Fibroblast of lung (primary cell): ENCODE results near the gene HOXB5. TPM values are rescaled to one million over a fixed set of nuclear protein-coding genes. Genes with fewer than 3 reads are reported as not detected.

Experiments
- DNase-seq, 2 donors: peaks; one replicate each; pipeline versions ENCODE4 v3.0.0 to v3.0.0-alpha.2; 2010; ENCODE audit warnings: low read depth in 2 of 2
- H2AFZ ChIP-seq: 2 replicates; pipeline ENCODE4 v1.5.1; 2012; ENCODE audit warnings: low read length, control low read depth, inconsistent platforms
- H3K27ac ChIP-seq: 2 replicates; pipeline ENCODE4 v1.5.1; 2011; ENCODE audit warnings: low read length, control low read depth; ENCODE audit not compliant: insufficient read depth
- H3K27me3 ChIP-seq: 2 replicates; pipeline ENCODE4 v1.5.1; 2011; ENCODE audit warnings: mild to moderate bottlenecking, low read length; ENCODE audit not compliant: control insufficient read depth, insufficient read depth
- H3K36me3 ChIP-seq: 2 replicates; pipeline ENCODE4 v1.5.1; 2011; ENCODE audit warnings: low read length; ENCODE audit not compliant: control insufficient read depth, insufficient read depth
- H3K4me1 ChIP-seq: 2 replicates; pipeline ENCODE4 v1.5.1; 2011; ENCODE audit warnings: low read length; ENCODE audit not compliant: control insufficient read depth, insufficient read depth; ENCODE audit errors: extremely low read depth
- H3K4me2 ChIP-seq: 2 replicates; pipeline ENCODE4 v1.5.1; 2011; ENCODE audit warnings: low read length, control low read depth; ENCODE audit not compliant: insufficient read depth; ENCODE audit errors: extremely low read depth
- H3K4me3 ChIP-seq, 4 experiments: fragments of 200-600 bp in 1 of 4; sonication (generic) in 1 of 4; replicated peaks in 1 of 4; 2 replicates each; pipeline ENCODE4 v1.5.1; 2011 to 2016; ENCODE audit warnings: low read length in 4 of 4, low read depth in 3 of 4, mild to moderate bottlenecking in 3 of 4, control low read depth in 2 of 4, inconsistent platforms in 1 of 4, mixed read lengths in 1 of 4; ENCODE audit not compliant: insufficient read depth in 1 of 4; ENCODE audit errors: control extremely low read depth in 1 of 4
- H3K79me2 ChIP-seq: 2 replicates; pipeline ENCODE4 v1.5.1; 2012; ENCODE audit warnings: mild to moderate bottlenecking, low read length, inconsistent platforms; ENCODE audit not compliant: control insufficient read depth, insufficient read depth
- H3K9ac ChIP-seq: 2 replicates; pipeline ENCODE4 v1.5.1; 2011; ENCODE audit warnings: mild to moderate bottlenecking, low read length, control low read depth; ENCODE audit not compliant: insufficient read depth
- H3K9me3 ChIP-seq: 2 replicates; pipeline ENCODE4 v1.5.1; 2012; ENCODE audit warnings: low read depth, low read length; ENCODE audit not compliant: control insufficient read depth, insufficient read depth
- H4K20me1 ChIP-seq: 2 replicates; pipeline ENCODE4 v1.5.1; 2011; ENCODE audit warnings: low read length; ENCODE audit not compliant: control insufficient read depth, insufficient read depth; ENCODE audit errors: extremely low read depth
- EZH2 ChIP-seq: IDR thresholded peaks from 2 replicates; pipeline ENCODE4 v1.5.1; 2012; ENCODE audit warnings: low read length, control low read depth, mild to moderate bottlenecking; ENCODE audit errors: missing control alignments
- polyA plus RNA-seq, 2 donors: library from polyadenylated mRNA; depleted of rRNA in 1 of 2; stranded (reverse) in 1 of 2; unstranded in 1 of 2; fragments of >200 nt; gene quantifications; 2 replicates each; pipeline ENCODE4 v1.2.1, GENCODE V29; 2011 to 2012; ENCODE audit warnings: missing spikeins in 1 of 2
- total RNA-seq: library from RNA; depleted of rRNA; stranded (reverse); fragments of >200 nt; gene quantifications from 2 replicates; pipeline ENCODE4 v1.2.1, GENCODE V29; 2014
- TF ChIP-seq, protein P1 (sequence below), 2 donors: IDR thresholded peaks in 1 of 2; conservative IDR thresholded peaks in 1 of 2; 1 replicate in 1 of 2; 2 replicates in 1 of 2; pipeline ENCODE4 v1.5.1; 2011 to 2012; ENCODE audit warnings: low read length in 2 of 2, control low read depth in 1 of 2, inconsistent platforms in 1 of 2, low read depth in 1 of 2, mild to moderate bottlenecking in 1 of 2

The HOXB5 gene
- total and polyA plus RNA-seq, 2 donors (not counting 1 experiment from before 2014, with no cell fraction given) = 2.1 to 9.4 TPM

- DNase-seq = peak; percentile 29 to 51
Measured at GRCh38 chr17:48549281-48549630, 44.3 kb downstream of the HOXB5 start.

GRCh38 chr17:48548523-48549280 is 44.9 kb downstream of the HOXB5 start:
- Histone ChIP-seq H3K27ac (peak overlapping the region; percentile 97), H3K27me3 (no peaks in the 10 kb centered on the region), H3K9ac (no peak overlapping the region), H3K79me2 (peaks cover 90% of the 10 kb centered on the region), H3K4me2 (peak overlapping the region; percentile 37), H3K4me1 (peaks cover 42% of the 10 kb centered on the region), H3K36me3 (peaks cover 16% of the 10 kb centered on the region), H3K9me3 (no peaks in the 10 kb centered on the region), H4K20me1 (no peaks in the 10 kb centered on the region), H2AFZ (no peak overlapping the region), H3K4me3 (peak overlapping the region in 2 of 4 experiments; percentile 26 to 90)
- TF ChIP-seq EZH2 = no peak
- TF ChIP-seq, protein P1, sequence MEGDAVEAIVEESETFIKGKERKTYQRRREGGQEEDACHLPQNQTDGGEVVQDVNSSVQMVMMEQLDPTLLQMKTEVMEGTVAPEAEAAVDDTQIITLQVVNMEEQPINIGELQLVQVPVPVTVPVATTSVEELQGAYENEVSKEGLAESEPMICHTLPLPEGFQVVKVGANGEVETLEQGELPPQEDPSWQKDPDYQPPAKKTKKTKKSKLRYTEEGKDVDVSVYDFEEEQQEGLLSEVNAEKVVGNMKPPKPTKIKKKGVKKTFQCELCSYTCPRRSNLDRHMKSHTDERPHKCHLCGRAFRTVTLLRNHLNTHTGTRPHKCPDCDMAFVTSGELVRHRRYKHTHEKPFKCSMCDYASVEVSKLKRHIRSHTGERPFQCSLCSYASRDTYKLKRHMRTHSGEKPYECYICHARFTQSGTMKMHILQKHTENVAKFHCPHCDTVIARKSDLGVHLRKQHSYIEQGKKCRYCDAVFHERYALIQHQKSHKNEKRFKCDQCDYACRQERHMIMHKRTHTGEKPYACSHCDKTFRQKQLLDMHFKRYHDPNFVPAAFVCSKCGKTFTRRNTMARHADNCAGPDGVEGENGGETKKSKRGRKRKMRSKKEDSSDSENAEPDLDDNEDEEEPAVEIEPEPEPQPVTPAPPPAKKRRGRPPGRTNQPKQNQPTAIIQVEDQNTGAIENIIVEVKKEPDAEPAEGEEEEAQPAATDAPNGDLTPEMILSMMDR (conservative IDR thresholded peaks at IDR 0.05 in 1 of 2, IDR thresholded peaks at IDR 0.05 in 1 of 2; ENCODE audit: low read depth in 1 of 2, low read length in 2 of 2) = no peak
- DNase-seq = no peak

More at GRCh38 chr17:48549281-48549630, 44.3 kb downstream of the HOXB5 start:
- H4K20me1 ChIP-seq = no peaks in the 10 kb centered on the region
- H3K27me3 ChIP-seq = no peaks in the 10 kb centered on the region
- no peak overlapping the region for H3K9ac ChIP-seq
- peaks cover 45% of the 10 kb centered on the region for H3K4me1 ChIP-seq
- H3K27ac ChIP-seq = peak overlapping the region; percentile 97
- no peak for TF ChIP-seq EZH2
- TF ChIP-seq, protein P1 (conservative IDR thresholded peaks at IDR 0.05 in 1 of 2, IDR thresholded peaks at IDR 0.05 in 1 of 2; ENCODE audit: low read depth in 1 of 2, low read length in 2 of 2) = no peak
- H2AFZ ChIP-seq = no peak overlapping the region
- H3K36me3 ChIP-seq = peaks cover 18% of the 10 kb centered on the region
- H3K4me3 ChIP-seq = peak overlapping the region in 2 of 4 experiments; percentile 6 to 26
- H3K9me3 ChIP-seq = no peaks in the 10 kb centered on the region
- H3K79me2 ChIP-seq = peaks cover 90% of the 10 kb centered on the region
- peak overlapping the region; percentile 37 for H3K4me2 ChIP-seq

DNA sequence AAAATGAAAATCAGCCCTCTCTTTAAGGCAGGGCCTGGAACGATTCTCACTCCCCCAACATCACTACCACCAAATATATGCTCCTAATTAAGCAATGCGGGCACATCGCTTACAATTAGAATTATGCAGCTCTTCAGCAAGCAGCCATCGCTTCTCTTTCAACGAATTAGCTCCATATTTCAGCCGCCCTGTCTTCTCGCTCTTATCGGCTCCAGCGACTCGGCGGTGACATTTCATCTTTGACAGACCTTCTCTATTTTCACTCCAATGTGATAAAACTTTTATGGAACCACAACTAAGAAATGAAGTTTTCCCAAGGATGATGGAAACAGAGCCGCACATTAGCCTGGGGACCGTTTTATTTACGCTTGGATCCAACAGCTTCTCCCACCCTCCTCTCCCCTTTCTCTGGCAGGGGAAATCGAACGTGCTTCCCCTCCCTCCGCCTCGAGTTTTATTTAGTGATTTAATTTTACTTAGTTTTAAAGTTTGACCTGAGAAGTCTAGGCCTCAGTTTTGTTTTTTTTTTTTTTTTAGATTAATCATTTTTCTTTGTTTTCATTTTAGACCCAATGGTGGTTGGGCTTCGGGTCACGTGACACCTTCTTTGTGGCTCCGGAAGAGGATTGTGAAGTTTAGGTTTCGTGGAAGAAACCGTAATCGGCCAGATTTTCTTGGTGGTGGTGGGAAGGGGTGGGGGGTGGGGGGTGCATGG is 45.6 kb downstream of the HOXB5 start:
- Histone ChIP-seq H3K36me3 (peaks cover 20% of the 10 kb centered on the region), H3K9me3 (no peaks in the 10 kb centered on the region), H3K4me1 (peaks cover 40% of the 10 kb centered on the region), H3K9ac (peak overlapping the region; percentile 37), H3K27ac (peak overlapping the region; percentile 97), H3K4me3 (peak overlapping the region; percentile 20 to 90 (median 40)), H3K4me2 (peak overlapping the region; percentile 94), H3K27me3 (no peaks in the 10 kb centered on the region), H2AFZ (no peak overlapping the region), H4K20me1 (no peaks in the 10 kb centered on the region), H3K79me2 (peaks cover 90% of the 10 kb centered on the region)
- peak; percentile 81 to 94 for DNase-seq
- no peak for TF ChIP-seq EZH2
- TF ChIP-seq, protein P1 (conservative IDR thresholded peaks at IDR 0.05 in 1 of 2, IDR thresholded peaks at IDR 0.05 in 1 of 2; ENCODE audit: low read depth in 1 of 2, low read length in 2 of 2) = no peak
